Liver (tissue), 3 donors: ENCODE results near the gene TRIM63.

Source experiments
- FOXA2 ChIP-seq: IDR thresholded peaks from 2 replicates; pipeline ENCODE4 v1.6.1; 2016; ENCODE audit warnings: antibody characterized with exemption
- GABPA ChIP-seq, 2 donors: IDR thresholded peaks in 1 of 2; conservative IDR thresholded peaks in 1 of 2; 2 replicates each; pipeline ENCODE4 v1.6.1; 2016; ENCODE audit warnings: antibody characterized with exemption in 2 of 2, mild to moderate bottlenecking in 1 of 2, moderate library complexity in 1 of 2
- RAD21 ChIP-seq, 2 donors: IDR thresholded peaks; 2 replicates each; pipeline ENCODE4 v1.6.1; 2016; ENCODE audit warnings: antibody characterized with exemption in 2 of 2, mild to moderate bottlenecking in 2 of 2
- TF ChIP-seq, protein P1 (sequence below): IDR thresholded peaks from 2 replicates; pipeline ENCODE4 v1.6.1; 2016; ENCODE audit warnings: antibody characterized with exemption
- TF ChIP-seq, protein P2 (sequence below): fragments of 150-350 bp; IDR thresholded peaks from 2 replicates; pipeline ENCODE4 v1.5.1; 2017; ENCODE audit warnings: improper control_type of control experiment, low read depth, low read length; ENCODE audit not compliant: missing input control
- TF ChIP-seq, protein P3 (sequence below): IDR thresholded peaks from 2 replicates; pipeline ENCODE4 v1.6.1; 2016; ENCODE audit warnings: antibody characterized with exemption, mild to moderate bottlenecking
- donor health status: healthy.
- donor health status: healthy.

DNA sequence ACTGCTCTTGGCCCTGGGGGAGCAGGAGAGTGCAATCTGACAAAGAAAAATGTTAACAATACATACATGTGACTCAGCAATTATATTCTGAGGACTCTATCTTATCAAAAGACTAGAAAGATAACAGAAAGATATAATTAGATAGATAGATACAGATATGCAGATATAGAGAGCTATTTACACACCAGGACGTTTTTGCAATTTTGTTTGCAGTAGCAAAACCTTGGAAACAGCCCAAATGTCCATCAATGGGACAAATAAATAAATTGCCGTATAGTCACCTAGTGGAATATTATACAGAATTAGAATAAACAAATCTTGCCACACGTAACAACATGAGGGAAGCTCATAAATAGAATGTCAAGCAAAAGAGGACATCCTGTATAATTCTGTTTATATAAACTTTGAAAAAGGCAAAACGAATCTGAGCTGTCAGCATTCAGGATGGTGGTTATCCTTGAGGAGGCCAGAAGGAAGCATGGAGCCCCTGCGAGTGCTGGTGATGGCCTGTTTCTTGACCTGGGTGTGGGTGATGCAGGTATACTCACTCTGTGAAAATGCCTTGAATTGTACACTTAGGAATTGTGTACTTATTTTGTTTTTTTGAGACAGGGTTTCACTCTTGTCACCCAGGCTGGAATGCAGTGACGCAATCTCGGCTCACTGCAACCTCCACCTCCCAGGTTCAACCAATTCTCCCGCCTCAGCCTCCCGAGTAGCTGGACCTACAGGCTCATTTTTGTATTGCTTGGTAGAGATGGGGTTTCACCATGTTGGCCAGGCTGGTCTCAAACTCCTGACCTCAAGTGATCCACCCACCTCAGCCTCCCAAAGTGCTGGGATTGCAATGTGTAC lies 12.8 kb upstream of the TRIM63 start:
- TF ChIP-seq, protein P1, sequence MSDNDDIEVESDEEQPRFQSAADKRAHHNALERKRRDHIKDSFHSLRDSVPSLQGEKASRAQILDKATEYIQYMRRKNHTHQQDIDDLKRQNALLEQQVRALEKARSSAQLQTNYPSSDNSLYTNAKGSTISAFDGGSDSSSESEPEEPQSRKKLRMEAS: no peak
- TF ChIP-seq, protein P2, sequence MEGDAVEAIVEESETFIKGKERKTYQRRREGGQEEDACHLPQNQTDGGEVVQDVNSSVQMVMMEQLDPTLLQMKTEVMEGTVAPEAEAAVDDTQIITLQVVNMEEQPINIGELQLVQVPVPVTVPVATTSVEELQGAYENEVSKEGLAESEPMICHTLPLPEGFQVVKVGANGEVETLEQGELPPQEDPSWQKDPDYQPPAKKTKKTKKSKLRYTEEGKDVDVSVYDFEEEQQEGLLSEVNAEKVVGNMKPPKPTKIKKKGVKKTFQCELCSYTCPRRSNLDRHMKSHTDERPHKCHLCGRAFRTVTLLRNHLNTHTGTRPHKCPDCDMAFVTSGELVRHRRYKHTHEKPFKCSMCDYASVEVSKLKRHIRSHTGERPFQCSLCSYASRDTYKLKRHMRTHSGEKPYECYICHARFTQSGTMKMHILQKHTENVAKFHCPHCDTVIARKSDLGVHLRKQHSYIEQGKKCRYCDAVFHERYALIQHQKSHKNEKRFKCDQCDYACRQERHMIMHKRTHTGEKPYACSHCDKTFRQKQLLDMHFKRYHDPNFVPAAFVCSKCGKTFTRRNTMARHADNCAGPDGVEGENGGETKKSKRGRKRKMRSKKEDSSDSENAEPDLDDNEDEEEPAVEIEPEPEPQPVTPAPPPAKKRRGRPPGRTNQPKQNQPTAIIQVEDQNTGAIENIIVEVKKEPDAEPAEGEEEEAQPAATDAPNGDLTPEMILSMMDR: no peak
- no peak for TF ChIP-seq RAD21 (IDR thresholded peaks at IDR 0.05)
- TF ChIP-seq FOXA2: no peak
- TF ChIP-seq, protein P3, sequence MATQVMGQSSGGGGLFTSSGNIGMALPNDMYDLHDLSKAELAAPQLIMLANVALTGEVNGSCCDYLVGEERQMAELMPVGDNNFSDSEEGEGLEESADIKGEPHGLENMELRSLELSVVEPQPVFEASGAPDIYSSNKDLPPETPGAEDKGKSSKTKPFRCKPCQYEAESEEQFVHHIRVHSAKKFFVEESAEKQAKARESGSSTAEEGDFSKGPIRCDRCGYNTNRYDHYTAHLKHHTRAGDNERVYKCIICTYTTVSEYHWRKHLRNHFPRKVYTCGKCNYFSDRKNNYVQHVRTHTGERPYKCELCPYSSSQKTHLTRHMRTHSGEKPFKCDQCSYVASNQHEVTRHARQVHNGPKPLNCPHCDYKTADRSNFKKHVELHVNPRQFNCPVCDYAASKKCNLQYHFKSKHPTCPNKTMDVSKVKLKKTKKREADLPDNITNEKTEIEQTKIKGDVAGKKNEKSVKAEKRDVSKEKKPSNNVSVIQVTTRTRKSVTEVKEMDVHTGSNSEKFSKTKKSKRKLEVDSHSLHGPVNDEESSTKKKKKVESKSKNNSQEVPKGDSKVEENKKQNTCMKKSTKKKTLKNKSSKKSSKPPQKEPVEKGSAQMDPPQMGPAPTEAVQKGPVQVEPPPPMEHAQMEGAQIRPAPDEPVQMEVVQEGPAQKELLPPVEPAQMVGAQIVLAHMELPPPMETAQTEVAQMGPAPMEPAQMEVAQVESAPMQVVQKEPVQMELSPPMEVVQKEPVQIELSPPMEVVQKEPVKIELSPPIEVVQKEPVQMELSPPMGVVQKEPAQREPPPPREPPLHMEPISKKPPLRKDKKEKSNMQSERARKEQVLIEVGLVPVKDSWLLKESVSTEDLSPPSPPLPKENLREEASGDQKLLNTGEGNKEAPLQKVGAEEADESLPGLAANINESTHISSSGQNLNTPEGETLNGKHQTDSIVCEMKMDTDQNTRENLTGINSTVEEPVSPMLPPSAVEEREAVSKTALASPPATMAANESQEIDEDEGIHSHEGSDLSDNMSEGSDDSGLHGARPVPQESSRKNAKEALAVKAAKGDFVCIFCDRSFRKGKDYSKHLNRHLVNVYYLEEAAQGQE: no peak
- no peak for TF ChIP-seq GABPA (IDR thresholded peaks at IDR 0.05 in 1 of 2, conservative IDR thresholded peaks at IDR 0.05 in 1 of 2)
